ENCODE results near the gene HOXA1.

The HOXA1 gene

DNA sequence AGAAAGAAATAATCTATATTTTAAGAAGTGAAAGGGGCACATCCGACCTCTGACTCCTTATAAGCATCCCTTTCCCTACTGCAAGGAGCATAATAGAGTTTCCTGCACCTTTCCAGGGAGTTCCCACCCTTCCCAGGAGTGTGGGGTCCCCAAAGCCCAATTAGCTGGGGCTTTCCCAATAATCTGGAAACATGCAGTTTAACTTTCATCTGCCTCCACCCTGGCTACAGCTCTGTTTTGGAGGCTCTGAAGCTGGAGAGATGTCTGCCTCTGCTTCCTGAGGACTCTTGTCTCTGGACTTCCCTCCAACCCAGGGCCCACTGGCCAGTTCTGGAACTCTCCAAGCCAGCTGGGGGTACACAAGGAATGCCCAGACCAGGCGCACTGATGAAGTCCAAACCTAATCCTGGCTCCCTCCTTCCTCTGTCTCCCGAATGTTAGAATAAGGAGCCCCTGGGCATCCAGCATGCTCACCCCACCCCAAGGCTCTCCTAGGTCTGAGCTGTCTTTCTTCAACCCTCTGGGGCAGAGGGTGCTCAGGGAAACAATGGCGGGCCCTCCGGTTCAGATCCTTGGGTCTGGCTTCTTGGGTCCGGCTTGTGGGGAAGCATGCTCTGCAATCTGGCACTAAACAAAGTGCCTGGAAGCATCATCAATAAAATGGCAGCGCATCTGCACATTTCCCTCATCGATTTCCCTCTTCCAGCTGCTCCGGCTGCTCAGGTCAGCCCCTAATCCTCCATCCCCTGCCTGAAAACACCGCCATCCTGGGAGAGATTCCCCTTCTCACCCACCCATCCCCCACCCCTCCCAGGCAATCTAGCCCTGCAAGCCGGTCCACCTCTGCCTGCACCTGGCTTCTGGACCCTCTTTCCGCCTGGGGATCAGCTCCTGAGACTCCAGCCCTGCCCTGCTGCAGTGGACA lies 21.4 kb upstream of the HOXA1 start:
- DNase-seq (ENCODE audit: low read depth) = no peak

DNA sequence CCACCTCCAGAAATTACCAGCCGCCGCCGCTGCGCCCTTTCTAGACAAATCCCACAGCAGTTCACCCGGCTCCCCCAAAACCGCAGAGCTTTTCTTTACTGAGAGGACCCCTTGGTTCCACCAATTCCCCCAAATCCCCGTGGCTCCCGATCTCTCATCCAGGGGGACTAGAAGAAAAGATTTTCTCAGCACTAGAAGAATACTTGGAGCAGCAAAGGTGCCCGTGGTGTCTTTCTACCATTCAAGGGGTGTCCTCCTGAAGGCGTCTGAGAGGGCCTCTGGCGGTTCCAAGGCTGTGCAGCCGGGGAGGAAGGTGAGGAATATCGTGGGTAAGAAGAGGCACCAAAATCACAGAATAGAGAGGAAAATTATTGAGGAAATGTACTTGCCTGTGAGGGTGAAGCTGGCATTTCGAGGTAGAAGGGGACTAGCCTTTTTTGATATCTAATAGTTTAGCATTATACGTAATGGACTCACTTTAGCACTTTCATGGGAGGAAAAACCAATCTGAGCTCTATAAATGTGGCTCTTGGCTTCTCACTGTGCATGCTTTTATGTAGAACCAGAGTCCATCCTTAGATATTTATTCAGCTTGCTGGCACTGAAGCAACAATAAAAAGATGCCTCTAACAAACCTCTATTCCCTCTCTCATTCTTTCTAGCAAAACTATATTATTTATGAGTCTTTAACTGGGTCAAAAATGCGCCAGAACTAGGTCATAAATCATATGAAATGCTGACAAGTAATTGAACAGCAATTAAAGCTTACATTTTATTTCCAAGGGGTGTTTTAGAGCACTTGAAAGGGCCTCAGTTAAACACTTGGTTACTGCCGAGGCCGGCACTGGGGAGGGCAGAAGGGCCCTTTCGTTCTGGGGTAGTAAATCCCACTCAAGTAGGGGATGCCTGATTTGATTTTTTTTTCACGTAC lies 20.5 kb upstream of the HOXA1 start:
- no peak for DNase-seq (ENCODE audit: low read depth)

DNA sequence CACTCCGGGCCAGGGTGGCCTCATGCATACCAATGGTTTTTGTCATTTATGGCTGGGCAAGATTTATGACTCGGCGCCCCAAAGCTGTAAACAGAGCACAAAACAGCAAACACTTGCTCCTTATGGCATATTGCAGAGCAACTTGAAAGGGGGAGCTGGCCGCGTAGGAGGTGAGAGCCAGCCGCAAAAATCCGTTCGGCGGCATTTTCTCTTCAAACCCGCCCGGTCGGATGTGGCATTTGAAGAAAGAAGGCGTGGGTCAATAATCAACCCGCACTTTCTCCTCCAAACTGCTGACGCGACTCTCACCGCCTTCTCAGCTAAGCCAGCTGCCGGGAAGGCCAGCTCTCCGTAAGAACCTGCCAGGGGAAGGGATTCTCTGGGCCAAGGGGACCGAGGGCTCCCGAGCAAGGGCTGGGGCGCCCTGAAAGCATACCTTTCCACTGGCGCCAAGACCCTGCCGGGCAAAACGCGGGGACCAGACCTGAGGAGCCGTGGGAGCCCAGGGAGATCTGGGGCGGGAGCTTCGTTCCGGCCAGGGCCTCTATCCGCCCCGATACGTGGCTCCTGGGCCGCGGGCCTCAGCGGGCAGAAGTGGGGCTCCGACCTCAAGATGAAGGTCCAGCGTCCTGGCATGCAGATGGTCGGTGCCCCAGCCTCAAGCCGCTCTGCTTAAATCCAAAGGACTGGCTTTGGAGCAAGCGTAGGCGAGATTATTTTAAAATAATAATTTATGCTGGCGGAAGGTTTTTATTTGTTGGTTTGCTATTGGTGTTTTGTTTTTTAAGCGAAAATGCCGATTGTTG lies 19.6 kb upstream of the HOXA1 start:
- DNase-seq (ENCODE audit: low read depth) = no peak

DNA sequence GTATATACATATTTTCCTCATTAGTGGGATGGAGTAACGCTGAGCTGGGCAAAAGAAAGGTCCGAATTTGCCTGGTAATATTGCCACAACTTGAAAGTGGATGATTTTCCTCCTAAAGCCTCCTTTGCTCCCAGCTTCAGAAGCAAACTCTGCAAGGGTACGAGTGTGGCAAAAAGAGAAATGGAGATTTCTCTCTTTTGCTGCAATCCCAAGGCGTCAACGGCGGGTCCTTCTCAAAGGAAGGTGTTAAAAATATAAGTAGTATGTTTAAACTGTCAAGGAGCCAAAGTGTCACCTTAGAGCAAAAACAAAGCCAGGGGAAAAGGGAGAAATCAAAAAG lies 19.1 kb upstream of the HOXA1 start:
- no peak for DNase-seq (ENCODE audit: low read depth)

DNA sequence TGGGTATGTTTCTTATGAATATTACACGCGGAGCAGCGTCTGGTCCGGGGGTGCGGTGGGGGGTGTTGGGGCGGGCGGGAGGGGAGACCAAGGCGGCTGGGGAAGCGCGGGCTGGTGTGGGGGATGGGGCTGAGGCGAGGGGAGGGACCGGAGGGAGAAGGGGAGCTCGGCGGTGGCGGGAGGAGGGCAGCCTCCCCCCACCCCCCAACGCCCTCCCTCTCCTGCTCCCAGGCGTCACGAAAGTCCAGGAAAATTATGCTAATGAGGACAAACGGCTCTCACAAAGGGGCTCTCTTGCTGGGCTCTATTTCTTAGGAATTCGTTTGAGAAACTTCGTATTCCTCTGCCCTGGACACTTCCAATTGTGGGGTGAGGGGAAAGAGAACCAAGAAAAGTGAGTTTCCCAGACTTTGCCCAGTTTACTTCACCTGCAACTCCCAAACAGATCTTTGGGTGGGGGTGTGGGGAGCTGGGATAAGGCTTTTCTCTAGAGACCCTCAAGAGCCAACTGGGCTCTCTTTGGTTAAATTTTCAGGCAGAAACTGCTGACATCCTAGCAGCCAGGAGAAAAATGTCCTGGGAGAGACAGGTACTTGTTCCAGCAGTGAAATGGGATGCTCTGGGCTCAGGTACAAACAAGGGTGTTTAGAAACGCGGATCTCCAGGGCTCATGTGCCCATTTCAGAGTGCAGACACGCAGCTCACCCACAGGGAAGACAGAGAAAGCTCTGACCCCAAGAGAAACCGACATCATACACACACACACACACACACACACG lies 18.4 kb upstream of the HOXA1 start:
- DNase-seq (ENCODE audit: low read depth) = no peak

DNA sequence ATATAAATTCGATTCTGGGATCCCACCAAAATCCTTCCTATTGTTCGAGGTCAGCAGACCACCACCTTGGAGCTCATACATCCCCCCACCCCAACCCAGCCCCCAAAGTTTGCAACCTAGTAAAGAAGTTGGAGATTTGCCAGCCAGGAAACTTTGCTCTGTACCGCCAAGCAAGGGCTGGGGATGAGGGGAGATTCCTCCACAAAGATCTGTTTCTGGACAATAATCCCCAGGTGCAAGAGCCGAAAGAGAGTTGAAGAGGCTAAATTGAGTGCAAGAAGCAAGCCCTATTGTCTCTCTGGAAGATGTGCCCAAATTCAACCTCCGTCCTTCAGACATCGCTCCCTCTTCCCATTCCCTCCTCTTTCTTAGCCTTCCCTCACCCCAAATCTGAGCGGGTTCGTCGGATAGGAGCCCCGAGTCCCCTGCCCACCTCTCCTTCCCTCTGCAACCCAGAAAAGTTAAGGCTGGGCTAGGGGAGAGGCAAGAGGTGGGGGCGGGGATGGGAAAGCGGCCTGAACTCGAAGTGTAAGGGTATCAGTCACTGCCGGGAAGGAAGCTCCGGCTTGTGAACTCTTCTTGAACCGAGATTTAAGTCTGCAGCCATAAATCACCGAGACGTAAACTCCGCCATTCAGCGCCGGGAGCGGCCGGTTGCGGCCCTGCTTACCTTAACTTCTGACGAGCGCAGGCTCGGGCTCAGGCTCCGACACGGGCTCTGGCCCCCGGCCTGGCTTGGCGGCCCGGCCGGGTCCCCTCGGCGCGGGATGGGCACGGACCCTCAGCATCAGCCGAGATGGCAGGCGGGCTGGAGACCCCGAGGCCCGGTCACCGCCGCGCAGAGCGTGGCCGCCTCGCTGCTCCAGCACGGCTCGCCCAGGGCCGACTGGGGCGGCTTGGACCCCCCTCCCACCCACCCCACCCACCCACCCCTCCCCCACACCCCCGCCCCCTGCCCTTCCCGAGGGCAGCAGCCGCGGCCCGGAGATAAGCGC lies 17.5 kb upstream of the HOXA1 start:
- no peak for DNase-seq (ENCODE audit: low read depth)

DNA sequence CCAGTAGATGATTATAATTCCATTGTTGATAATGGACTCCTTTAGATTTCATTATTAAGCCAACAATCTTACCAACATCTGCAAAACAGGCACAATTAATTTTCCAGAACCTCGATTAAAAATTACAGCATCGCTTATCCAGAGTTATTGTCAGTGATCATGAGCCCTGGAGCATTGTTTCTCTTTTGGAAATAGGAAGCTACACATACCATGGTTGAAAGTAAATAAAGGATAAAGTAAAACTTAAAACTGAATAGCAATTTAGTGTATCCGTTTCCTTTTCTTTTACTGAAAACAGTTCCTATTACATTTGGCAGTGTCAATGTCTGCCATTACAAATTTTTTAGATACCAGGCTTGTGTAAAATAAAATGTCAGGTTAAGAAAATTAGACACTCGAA lies 16.6 kb upstream of the HOXA1 start:
- DNase-seq (ENCODE audit: low read depth) = no peak

DNA sequence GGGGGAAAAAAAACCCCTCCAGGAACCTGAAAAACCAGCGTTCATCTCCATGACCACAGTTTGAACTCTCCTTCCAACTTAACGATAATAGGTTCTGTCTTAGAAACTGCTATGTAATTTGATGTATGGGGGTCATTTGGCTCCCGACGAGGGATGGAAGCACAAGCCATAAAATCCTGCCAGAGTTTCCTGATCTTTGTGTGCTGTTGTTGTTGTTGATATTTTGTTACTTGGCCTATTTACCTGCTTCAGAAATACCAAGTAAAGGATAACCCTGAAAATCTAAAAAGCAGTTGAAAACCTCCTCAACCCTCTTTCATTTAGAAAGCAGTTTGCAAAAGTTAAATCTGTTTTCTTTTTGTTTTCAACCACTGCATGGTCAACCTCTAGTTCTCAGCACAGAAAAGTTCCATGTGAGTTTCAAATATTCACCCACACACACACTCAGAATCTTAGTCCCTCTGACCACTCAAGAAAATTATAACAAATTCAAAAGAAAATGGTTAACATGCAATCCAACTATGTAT lies 16.0 kb upstream of the HOXA1 start:
- DNase-seq (ENCODE audit: low read depth) = no peak

DNA sequence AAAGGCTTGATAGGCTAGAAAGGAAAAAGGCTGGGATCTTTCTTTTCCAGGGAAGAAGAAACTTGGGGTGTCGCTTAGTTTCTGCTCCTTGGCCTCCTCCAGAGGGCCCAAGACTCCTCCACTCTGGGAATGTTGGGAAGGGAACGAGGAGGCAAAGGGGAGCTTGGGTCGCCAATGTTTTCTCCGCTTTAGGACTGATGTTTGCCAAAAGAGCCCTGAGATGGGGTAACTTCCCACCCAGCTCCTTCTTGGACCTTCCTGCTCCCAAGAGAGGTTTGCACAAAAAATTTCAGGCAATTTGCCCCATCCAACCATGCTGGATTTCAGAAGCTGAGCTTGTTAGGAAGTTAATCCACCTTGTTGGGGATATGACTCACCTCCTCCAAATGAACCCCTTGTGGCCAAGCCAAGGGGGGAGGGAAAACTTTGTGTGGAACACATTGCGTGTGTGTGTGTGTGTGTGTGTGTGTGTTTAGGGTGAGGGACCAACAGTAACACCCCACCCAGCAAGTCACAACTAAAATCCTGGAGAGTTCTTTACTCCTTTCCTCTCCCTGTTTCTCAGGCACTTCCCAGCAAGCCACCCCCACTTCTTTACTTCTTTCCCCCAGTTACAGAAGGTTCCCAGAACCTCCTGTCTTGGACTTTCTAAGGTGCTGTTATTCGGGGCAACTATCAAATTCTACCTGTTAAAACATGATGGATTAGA lies 15.4 kb upstream of the HOXA1 start:
- DNase-seq (ENCODE audit: low read depth) = no peak

DNA sequence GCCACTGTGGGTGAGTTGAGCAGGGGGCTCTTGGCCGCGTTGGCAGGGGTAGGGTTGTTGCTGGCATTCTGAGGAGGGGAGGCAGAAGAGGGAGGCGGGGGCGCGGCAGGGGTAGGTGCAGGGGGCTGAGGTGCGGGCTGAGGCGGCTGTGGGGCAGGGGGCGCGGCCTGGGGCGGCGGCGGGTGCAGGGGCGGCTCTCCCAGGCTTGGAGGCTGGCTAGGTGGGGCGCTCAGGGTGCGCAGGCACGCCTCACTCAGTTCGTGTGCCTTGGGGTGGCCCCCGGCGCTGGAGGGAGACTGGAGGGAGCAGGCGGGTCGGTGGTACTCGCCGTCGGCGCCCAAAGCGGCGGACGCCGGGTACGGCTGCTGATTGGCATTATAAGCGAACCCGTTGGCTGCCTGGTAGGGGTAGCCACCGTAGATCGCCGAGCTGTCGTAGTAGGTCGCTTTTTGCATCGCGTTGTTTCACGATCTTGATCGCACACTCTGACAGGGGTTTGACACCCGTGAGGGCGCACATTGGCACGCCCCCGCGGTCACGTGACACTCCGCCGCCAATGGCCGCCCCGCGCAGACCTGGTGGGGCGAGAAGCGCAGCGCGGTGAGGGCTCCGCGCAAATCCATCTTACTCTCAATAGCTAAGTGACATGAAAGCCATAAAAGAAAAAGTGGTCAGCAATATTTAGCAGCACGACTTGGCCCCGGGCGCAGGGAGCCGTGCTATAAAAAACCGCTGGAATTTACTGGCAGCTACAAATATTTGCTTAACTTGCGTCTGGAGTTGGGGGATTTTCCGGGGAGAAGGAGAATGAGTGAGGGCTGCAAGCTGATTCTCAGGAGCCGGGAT lies 14.6 kb upstream of the HOXA1 start:
- no peak for DNase-seq (ENCODE audit: low read depth)

DNA sequence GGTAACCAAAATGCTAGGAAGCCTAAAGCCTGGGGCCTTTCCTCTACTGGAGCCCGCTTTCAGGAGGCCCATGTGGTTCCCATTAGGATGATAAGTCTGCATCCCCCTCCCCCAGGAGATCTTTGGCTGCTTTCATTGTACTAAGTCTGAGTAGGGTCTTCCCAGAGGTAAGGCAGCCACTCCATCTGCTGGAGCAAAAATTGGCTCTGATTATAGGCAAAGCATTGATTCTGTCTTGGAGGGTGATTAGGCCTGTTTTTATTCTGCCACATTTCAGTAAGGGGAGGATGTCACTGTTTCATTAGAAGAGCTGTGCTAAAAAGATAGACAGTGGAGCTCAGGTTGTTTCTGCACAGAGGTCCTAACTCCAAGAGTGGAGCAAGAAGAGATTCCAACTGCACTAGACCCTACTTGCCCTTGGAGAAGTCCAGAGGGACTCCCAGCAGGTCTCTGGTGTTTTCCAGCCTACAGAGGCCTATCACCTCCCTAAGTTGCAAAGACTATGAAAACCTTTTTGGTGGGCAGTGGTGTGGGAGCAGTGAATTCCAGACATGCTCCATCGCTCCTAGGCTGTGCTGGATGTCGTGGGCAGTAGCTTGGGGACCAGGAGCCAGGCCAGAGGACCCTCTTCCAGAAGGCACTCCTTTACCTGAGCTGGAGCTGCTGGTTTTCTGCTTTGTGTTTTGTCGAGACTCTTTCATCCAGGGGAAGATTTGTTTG lies 13.8 kb upstream of the HOXA1 start:
- DNase-seq (ENCODE audit: low read depth) = no peak

DNA sequence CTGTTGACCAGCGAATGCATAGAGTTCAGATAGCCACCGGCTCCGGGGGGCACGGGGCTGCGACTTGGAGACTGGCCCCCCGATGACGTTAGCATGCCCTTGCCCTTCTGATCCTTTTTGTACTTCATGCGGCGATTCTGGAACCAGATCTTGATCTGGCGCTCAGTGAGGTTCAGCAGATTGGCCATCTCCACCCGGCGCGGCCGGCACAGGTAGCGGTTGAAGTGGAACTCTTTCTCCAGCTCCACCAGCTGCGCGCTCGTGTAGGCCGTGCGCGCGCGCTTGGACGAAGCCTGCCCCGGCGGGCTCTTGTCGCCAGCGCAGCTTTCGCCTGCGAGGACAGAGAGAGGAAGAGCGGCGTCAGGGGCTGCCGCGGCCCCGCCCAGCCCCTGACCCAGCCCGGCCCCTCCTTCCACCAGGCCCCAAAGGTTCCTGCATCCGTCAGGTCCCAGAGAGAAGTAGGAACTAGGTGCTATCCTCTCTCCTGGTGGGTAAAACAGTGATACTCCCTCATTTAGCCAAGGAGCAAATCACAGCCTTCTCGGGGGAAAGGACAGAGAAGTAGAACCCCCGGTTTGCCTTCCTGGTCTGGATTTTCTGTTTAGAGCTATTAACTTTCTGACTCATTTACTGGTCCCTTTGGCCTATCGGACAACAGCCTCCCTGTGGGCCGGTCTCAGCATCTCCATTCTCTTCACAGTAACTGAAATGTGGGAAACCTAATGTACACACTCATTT lies 12.8 kb upstream of the HOXA1 start:
- no peak for DNase-seq (ENCODE audit: low read depth)

DNA sequence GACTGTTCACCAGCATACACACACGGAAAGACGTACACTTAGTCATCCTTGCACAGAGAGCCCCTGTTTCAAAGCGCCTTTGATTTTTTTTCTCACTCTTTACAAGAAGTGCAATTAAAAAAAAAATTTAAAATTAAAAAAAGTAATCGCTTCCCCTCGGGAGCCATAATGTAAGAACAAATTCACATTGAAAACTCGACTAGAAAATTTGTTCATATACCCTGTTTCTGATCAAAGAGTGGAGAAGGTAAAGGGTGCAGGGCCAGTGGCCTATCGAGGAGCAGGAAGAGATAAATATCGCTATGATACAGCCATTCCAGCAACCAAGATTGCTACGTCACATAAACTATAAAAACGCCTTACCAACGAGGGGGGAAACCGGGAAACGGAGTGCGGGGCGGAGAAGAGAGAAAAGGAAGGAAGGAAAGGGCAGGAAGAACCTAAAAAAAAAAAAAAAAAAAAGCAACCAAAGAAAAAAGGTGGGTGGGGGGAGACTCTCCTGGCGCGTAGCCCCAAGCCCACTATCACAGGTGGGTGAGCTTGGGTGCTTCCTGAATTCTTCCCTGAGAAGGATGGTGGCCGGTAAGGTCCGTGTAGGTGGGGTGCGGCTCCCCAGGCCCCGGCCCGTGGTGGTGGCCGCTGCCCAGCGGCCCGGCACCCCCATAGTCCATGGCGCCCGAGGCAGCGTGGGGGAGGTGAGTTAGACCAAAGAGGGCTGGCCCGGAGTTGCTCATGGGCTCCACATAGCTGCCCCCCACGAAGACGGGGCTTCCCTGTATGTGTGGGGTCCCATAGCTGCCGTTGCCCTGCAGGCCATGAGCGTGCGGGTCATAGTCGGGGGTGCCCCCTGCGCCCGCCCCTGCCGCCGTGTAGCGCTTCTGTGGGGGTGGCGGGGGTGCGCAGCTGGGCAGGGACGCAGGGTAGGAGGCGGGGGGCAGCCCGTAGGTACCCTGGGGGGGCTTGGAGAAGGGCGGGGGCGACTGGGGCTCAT lies 11.9 kb upstream of the HOXA1 start:
- no peak for DNase-seq (ENCODE audit: low read depth)

DNA sequence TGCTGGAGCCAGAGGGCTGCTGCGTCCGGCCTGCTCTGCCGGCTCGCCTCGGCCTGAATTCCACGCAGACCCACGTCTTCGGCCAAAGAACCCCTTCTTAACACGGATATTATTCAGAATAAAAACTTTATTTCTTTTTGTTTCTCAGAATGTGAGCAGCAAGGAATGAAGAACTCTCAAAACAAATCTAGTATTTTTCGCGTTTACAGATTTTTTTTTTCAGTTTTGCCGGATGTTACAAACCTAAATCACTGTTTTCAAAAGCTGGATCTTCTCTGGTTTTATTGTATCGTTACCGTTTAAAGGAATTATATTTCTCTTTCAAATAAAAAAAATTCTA lies 11.1 kb upstream of the HOXA1 start:
- no peak for DNase-seq (ENCODE audit: low read depth)

DNA sequence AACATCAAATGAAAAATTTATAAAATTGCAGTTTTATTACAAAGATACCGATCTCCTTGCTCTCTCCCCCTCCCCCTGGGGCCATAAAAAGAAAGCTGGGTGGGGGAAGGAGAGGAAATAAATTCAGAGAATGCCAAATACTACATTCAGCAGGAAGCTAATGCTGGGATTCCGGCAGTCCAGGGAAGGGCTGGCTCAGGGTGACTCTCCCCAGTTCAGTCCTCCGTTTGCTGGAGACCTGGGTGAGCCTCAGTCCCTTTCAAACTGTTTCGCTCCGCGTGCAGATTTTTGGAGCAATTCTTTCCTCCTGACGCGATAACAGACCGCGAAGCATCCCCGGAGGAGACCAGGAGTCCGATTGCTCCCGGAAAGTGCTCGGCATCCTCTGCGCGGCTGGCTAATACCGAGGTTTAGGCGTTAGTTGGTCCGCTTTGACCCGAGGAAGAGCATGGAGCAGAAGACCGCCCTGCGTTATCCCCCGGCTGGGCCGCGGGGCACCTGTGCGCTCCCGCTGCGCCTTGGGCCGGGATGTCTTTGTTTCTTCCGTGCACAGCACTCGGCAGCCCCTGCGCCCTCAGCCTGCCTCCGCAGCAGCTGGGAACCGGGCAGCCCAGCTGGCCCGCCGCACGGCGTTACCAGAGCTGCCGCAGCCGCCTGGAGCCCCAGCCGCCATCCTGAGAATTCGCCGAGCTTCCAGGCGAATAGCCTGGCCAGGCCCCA lies 10.5 kb upstream of the HOXA1 start:
- no peak for DNase-seq (ENCODE audit: low read depth)

All from activated T-helper 9 cell treated with anti-CD3 and anti-CD28 coated beads, Interleukin-2, amount 50 U/mL, for 16 hours (primary cell).